Stimulated activated CD8-positive, alpha-beta memory T cell treated with anti-CD3 and anti-CD28 coated beads, Interleukin-7, amount 100 ng/mL, for 4 hours (primary cell): Measurements from ENCODE around the gene SLC25A22.

Source experiments
- DNase-seq, 2 donors: peaks; one replicate each; pipeline ENCODE4 v3.0.0-alpha.2; 2020; ENCODE audit warnings: low read depth in 2 of 2

SLC25A22 gene

DNA sequence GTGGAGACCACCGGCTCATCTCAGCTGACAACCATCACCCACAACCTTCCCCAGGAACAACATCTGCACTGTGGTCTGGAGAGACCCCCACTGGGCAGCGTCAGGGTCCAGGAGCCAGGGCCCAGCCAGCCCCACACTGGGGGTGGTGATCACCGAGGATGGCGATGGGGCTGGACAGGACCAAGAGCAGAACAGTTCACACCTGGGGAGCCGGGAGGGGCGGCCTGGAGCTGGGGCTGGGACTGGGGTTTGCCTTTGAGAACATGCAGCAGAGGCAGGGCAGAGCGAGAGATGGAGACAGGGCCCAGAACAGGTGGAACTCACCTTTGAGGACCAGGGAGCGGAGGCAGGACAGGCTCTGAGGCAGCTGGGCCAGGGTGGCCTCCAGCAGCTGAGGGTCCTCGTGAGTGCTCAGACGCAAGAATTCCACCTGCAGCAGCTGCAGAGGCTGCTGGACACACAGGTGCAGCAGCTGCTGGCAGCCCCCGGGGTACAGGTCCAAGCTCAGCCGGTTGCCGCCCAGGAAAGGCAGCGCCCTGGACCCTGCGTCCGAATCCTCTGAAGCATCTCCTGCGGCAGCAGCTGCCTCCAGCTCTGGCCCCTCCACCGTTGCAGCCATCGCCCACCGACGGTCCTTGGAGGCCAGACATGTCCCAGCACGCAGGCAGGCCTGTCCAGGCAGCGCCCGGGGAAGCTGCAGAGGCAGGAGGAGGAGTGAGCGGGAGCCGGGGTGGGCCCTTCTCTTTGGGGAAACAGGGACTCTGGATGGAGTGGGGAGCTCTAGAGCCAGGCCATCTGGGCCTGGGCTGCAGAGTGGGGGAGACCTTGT, 5.9 kb upstream of the SLC25A22 start:
- DNase-seq, result no peak

DNA sequence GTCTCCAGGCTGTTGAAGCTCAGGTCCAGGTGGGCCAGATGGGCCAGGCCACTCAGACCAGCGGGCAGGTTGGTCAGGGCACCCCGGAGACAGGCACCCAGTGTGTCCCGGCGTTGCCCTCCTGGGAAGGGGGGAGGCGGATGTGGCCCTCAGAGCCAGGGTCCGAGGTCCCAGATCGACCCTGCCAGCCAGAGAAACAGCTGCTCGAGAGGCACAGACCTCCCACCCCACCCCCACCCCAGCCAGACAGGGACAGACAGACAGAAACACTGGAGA, 5.3 kb upstream of the SLC25A22 start:
- no peak for DNase-seq

- DNase-seq, result no peak
Observed at GRCh38 chr11:802693-803466, 4.8 kb upstream of the SLC25A22 start.

- DNase-seq, result no peak
Observed at GRCh38 chr11:802018-802617, 4.0 kb upstream of the SLC25A22 start.

DNA sequence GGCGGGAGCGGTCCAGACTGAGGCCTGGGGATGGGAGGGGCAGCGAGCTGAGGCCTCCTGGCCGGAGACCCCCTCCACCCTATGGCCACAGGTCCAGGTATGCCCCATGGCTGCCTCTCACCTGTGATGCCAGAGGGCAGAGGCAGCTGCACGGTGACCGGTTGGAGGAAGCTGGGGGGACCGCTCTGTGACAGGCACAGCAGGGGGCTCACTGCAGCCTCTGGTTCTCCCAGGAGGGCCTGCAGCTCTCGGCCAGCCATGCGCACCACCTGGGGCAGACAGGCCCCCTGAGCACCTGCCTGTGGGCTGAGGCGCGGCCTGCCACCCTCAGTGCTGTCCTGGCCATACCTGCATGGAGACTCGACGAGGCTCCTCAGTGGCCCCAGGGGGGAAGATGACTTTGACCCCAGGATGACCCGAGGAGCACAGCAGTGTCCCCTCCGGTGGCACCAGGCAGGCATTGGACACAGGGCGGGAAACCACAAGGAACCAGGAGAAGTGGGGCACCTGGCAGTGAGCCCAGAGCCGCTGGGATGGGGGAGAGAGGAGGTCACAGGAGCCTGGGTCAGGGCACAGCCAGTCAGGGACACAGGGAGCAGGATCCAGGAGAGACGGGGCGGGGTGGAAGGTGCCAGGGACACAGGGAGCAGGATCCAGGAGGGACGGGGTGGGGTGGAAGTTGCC, 3.2 kb upstream of the SLC25A22 start:
- no peak for DNase-seq

GRCh38 chr11:800473-800872, 2.4 kb upstream of the SLC25A22 start:
- DNase-seq, result no peak

GRCh38 chr11:799641-800316, 1.7 kb upstream of the SLC25A22 start:
- no peak for DNase-seq

GRCh38 chr11:797296-798092, 587 bp downstream of the SLC25A22 start:
- DNase-seq, result peak; percentile 61 to 76

DNA sequence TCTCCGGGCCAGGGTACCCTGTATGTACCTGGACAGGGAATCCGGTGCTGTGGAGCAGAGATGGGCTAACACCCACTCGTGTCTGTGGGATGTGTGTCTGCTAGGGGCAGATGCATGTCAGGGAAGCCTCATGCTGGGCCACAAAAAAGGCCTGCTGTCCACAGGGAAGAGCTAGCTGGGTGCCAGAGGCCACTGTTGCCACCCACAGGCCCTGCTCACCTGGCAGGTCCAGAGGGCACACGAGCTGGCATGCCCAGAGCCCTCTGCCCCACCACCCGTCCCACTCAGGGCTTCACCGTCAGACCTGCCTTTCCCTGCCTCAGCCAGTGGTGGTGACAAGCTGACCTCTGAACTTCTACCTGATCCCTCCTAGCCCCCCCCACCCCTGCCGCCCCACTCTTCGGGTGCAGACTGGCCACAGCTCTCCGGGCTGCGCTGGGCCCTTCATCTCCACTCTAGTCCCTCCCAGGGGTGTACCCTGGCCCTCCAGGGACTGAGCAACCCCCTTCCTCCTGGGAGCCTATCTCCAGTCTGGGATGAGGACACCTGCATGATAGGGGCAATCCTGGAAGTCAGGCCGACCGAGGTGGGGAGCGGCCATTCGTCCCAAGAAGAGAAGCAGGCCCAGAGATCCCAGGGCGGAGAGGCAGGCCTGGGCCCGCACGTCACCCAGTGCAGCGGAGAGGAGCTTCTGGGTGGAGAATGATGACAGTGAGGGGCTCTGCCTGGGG, 1.4 kb downstream of the SLC25A22 start:
- DNase-seq, result no peak

- DNase-seq, result peak; percentile 82
Observed at GRCh38 chr11:795634-796564, 2.2 kb downstream of the SLC25A22 start.

DNA sequence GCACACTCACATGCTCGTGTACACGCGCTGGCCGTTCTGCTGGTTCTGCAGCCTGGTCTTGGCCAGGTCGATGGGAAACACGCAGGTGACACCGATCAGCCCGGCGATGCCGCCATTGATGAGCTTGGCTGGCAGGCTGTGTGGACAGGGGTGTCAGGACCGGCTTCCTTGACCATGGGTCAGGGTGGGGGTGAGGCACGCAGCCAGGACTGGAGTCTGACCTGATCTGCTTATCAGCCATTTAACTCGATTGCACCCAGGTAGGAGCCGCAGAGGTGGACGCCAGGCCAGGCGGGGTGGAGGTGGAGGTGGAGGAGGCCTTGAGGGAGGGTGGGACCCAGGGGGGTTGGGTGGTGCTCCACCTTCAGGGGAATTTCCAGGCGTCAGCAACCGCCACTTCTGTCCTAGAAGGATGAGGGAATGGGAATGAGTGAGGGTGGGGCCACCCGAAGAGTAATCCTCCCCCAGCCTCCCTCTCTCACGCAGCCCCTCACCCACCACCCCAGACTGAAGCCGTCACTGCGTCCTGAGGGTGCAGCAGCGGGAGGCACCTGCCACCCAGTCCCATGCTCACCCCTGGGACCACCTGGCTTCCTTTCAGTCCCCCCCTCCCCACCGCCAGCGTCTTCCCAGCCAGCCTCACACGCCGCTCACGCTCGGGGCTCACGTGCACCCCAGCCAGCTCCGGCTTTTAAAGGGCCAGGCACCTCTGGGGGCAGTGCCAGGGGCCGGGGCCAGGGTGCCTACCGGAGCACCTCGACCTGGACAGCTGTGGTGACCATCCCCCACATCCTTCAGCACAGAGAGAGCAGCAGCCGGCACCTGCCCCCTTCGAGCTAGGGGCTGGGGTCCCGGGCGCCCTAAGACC, 3.1 kb downstream of the SLC25A22 start:
- DNase-seq, result no peak

GRCh38 chr11:794013-794765, 3.9 kb downstream of the SLC25A22 start:
- DNase-seq, result no peak

DNA sequence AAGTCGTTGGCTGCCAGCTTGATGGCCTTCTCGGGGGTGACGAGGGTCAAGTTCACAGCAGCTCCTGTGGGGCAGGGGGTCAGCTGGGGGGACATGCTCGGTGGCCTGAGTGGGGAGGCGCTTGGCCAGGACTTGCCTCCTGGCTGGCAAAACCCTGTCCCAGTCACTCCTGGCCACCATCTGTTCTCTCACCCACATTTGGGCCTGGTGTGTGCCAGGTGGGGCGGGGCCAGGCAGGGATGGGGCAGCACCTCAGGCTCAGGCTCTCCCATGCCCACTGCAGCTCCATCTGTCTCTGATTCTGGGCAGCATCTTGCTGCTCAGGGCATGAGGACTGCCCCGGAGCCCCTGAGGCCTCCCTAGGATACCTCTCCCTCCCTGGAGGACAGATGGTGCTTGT, 4.5 kb downstream of the SLC25A22 start:
- DNase-seq, result no peak

DNA sequence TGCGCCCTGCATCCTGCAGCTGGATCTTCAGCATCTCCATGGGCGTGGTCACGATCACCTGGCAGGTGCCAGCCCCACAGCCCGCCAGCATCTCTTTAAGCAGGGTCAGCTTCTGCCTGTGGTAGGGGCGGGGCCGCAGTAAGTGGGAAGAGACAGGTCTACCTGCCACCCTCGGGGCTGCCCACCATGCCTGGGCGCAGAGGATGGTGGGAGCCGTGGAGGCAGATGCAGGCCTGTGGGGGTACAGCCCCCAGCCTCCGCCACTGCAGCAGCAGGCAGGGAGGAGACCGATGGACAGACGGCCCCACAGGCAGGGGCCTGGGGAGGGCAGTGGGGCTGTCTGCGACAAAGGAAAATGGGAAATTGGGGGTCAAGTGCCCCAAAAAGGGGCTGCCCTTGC, 5.2 kb downstream of the SLC25A22 start:
- DNase-seq, result no peak

DNA sequence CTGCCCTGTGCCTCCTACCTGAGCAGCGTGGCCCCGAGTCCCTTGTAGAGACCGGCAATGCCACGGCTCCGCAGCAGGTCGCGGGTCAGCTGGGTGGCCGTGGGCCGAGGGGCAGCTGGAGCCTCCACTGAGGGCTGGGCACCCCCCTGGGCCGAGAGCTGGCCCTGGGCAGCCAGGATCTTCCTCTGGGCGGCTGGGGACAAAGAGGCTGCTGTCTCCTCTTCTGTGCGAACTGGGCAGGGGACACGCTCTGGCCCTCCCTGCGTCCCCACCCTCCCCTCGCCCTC, 5.6 kb downstream of the SLC25A22 start:
- DNase-seq, result no peak

- DNase-seq, result no peak
Observed at GRCh38 chr11:791658-792534, 6.2 kb downstream of the SLC25A22 start.
